Measurements from ENCODE around the gene IGF2R.

The IGF2R gene

GRCh38 chr6:160160450-160160849 lies 191.6 kb downstream of the IGF2R start:
- no peak for DNase-seq
